ENCODE measurements around the gene NHS.

The NHS gene

DNA sequence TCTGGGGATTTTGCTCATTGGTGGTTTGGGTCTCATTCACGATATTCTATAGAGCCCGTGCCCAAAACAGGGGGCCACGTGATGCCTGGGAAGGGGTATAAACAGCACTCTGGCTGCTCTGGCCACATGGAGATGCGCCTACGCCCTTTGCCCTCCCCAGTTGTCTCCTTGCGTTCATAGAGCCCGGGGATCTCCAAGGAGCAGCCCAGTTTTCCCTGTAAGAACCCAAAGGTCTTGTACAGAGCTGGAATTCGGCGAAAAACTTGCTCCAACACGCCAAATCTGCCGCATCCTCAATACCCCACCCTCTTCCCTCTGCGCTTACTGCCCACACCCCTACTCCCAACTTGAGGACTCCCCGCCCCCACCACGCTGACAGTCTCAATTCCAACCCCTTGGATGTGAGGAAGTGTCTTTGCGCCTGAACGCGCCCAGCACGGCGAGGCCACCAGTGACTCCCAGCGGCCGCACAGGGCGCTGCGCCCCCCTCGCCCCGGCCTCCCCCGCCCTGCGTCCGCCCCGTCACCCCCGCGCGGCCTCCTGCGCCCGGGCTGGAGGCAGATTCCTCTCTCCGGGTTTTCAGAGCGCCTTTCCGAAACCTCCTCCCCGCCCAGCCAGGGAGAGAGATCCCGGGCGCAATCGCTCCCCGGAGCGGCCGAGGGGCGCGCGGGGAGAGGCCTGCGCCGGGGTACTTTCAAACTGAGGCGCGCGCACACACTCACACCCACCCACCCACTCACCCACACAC, at the start of gene NHS:
Gene NHS, plus strand, starts transcription at position 582 of the 748 bp plus-strand sequence. CDS start 558 bp downstream, outside the sequence.
- DNase-seq: no peak

DNA sequence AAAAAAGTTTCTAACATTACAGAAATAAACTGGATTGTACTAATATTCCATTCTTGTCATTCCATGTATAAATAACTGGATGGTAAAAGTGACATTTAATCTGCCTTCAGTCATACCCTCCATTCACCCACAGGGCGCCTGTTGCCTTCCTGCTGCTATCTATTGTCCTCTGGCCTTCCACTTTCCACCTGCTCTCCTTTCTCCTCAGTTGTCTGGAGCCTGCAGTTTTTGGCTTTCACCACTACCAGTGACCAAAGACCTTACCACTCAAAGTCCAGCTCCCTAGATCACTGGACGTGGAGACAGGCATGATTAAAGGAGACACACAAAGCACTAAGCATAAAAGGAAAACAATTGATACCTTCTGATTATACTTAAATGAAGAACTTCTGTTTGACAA, 46.2 kb upstream of the NHS start:
- no peak for DNase-seq

- no peak for DNase-seq
These were observed 38.6 kb upstream of the NHS start for GRCh38 chrX:17336377-17336776.

DNA sequence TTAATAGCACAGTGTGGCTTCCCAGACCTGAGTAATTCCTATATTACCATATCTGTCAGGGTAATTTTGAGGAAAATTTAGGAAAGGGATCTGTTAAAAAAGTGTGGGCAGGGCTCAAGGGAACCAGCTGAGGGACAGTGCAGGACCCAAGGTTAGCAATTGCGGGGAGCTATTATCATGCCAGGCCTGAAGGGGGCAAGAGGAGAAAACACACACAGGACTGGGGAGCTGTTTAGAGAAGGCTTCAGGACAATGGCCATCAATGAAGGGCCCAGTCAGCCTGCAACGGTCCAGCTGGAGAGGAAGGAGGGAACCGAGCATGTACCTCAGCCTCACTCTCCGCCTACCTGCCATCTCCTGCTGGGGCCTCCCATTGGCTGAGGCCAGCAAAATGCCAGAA, 19.0 kb upstream of the NHS start:
- no peak for DNase-seq

- no peak for DNase-seq
These were observed 15.5 kb upstream of the NHS start for GRCh38 chrX:17359500-17359899.

DNA sequence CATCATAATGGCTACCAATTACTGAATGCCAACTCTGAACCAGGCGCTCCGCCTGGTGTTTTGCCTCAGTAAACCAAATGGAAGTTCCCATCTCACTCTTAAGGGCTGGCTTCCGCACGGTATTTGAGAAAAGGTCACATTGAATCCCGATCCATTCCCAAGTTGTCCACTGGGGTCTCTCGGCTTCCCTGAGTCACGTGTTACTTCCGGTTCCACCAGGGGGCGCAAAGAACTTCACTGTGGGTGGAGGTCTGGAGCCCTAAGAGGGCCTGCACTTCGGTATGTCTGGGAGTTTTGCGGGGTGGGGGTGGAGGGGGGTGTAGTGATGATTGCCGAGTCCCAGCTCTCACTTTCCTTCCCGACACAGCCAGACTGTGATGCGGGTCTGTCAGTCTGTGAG, 13.4 kb upstream of the NHS start:
- no peak for DNase-seq

GRCh38 chrX:17368002-17368401, 7.0 kb upstream of the NHS start:
- no peak for DNase-seq

DNA sequence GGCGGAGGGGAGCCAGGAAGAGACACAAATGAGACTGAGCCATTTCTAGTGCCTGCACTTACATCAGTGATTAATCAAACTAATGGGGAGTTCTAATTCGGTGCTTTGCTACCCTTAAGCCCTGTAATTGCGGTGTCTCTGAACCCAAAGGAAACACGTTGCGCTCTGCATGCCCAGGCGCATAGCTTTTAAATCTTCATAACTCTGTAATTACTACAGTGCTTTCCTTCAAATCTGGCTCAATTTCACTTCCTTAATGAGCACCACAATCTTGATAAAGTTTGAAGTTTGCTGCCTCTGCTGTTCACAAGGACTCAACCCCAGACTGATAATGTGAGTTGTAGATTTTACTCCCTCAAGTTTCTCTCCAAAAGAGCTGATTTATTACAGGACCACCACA, 5.7 kb upstream of the NHS start:
- no peak for DNase-seq

DNA sequence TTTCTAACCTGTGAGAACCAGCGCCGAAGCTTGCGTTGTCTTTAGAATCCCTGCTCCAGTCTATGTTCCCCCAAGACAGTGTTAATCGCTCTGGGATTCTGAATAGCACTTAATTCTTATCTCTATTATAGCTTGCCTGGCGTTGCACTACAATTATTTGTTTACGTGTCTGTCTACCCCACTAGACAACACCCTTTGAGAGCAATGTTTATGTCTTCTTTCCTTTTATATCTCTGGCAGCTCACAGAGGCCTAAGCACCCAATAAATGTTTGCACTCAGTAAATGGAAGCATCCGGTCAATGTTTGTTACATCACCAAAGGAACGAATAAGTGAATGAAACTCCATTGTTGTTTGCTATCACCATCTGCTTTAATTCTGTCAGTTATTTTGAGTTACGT, 4.8 kb upstream of the NHS start:
- DNase-seq: no peak

GRCh38 chrX:17372052-17372451, 2.9 kb upstream of the NHS start:
- no peak for DNase-seq

- DNase-seq: no peak
These were observed 1.7 kb upstream of the NHS start for GRCh38 chrX:17373337-17373736.

DNA sequence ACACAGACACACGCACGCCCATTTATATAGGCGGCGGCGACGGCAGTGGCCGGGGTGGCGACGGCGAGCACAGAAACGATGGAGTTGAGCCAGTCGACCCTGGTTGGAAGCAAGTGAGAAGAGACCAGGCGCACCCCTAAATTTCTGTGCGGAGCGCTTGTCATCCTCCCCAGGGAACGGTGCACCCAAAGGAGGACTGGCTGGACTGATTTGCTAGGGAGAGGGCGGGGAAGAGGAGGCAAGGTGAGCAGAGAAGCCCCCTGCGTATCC, 302 bp downstream of the NHS start:
- DNase-seq: no peak

DNA sequence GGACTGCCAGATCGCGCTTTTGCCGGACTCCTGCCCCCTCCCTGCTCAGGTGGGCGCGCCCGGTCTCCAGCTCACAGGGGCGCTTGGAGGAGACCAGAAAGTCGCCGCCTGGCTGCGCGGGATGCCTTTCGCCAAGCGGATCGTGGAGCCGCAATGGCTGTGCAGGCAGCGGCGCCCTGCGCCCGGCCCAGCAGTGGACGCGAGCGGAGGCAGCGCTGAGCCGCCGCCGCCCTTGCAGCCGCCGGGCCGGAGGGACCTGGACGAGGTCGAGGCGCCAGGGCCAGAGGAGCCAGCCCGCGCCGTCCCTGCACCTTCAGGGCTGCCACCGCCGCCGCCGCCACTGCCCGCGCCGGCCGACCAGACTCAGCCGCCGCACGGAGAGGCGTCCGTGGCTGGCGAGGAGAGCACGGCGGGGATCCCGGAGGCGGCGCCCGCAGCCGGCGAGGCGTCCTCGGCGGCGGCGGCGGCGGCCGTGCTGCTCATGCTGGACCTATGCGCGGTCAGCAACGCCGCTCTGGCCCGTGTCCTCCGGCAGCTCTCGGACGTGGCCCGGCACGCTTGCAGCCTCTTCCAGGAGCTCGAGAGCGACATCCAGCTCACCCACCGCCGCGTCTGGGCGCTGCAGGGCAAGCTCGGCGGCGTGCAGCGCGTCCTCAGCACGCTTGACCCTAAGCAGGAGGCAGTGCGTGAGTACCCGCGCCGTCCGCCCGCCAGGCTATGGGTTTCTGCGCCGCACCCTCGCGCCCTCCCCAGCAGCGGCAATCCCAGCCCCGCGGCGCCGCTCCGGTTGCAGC, 834 bp downstream of the NHS start:
- DNase-seq: no peak

- DNase-seq: no peak
These were observed 1.6 kb downstream of the NHS start for GRCh38 chrX:17376431-17377077.

- no peak for DNase-seq
These were observed 2.2 kb downstream of the NHS start for GRCh38 chrX:17377091-17377717.

DNA sequence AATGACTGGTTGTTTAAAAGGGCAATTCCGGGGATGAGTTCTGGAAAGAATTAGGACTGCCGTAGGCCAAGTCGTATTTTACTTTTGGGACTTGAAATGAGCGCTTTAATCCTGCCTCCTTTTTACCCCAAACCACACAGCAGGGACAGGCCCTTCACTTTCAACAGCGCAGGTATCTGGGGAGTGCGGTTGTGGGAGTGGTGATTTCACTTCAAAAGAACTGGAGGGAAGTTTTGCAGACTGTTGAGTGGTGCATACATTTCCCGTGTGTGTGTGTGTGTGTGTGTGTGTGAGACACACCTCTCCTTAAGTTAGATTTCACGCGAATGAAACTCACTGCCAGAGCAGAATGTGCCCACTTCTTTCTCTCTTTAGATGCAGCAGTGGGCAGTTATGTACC, 2.8 kb downstream of the NHS start:
- no peak for DNase-seq

GRCh38 chrX:17380221-17380620, 5.2 kb downstream of the NHS start:
- DNase-seq: no peak

- no peak for DNase-seq
These were observed 15.4 kb downstream of the NHS start for GRCh38 chrX:17390419-17390850.

GRCh38 chrX:17395154-17395553, 20.2 kb downstream of the NHS start:
- no peak for DNase-seq

DNA sequence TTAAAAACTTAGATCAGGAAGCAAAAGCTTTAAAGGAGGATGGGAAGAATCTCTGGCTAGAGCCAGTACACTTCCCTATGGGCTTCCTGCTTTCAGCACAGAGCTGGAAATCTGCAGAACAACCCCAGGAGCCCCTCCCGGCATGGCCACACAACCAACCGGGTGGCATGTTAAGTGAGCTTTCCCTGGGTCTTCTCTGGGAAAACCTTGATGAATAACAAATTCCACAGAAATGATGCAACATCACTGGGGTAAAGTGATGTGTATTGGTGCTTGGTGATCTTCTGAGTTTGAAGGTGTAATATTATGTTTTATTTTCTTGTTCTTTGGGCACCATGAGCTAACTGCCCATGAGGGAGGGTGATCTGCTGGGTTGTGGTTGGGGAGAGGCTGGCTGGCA, 22.1 kb downstream of the NHS start:
- DNase-seq: no peak

- DNase-seq: no peak
These were observed 28.2 kb downstream of the NHS start for GRCh38 chrX:17403189-17403691.

DNA sequence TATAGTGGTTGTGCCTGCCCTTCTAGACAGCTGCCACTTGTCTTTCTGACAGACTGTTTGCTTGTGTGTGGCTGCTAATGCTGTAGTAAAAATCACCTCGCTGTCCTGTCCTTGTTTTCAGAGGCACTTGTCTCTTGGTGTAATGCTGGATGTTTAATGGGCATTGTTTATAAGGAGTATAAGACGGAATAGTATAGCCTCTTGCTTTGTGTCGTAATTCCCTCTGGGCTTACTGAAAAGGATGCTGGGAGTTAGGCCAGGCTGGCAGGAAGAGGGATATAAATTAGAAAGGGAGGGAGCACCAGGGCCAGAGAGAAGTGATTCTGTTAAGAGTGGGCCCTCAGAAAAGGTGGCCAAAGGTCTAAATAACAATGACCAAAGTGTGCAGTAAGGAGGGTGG, 29.0 kb downstream of the NHS start:
- DNase-seq: no peak

DNA sequence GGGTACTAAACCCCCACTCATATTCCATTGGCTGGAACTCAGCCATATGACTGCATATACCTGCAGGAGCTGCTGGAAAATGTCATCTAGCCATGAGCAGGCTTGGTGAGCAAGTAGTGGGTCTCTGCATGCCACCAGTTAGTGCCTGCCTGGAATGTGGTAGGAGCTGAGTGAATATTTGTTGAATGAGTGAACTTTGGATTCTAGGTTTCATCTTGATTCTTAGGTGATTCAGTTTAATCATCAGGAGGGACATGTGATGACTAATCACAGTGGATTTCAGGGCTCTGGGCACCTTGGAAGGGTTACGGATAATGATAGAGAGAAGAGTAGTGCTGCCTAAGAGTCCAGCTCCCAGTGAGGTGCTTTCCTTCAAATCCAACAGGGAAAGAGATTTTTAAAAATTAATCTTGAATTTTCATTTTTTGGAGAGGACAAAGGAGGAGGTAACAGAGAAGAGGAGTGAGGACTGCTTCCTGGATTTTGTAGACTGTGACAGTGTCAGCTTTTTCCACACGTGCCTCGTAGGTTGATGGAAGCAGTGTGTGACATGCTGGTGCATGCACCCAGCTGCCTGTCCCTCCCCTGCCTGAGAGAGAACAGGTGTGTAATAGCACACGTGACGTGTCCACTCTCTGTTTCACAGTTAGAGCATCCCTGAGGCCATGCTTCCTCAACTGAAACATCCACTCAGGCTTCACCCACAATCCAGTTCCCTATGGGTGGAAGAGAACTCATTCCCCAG, 30.4 kb downstream of the NHS start:
- DNase-seq: no peak
